Ovary (tissue), 3 donors: ENCODE data around the gene MILR1.

Experiments used
- EP300 ChIP-seq: sonication (generic); formaldehyde crosslinking; IDR thresholded peaks from one replicate; pipeline ENCODE4 v1.6.1; 2017; ENCODE audit warnings: antibody characterized with exemption
- TF ChIP-seq, protein P1 (sequence below), 3 donors: fragments of 450-650 bp in 2 of 3; fragments of 200-600 bp in 1 of 3; IDR thresholded peaks; one replicate each; pipeline versions ENCODE4 v1.5.1 to v1.8.0; 2016 to 2022; ENCODE audit warnings: antibody characterized with exemption in 3 of 3, mild to moderate bottlenecking in 1 of 3
- donor health status: DM: no; HTN: no; CAD: no.

DNA sequence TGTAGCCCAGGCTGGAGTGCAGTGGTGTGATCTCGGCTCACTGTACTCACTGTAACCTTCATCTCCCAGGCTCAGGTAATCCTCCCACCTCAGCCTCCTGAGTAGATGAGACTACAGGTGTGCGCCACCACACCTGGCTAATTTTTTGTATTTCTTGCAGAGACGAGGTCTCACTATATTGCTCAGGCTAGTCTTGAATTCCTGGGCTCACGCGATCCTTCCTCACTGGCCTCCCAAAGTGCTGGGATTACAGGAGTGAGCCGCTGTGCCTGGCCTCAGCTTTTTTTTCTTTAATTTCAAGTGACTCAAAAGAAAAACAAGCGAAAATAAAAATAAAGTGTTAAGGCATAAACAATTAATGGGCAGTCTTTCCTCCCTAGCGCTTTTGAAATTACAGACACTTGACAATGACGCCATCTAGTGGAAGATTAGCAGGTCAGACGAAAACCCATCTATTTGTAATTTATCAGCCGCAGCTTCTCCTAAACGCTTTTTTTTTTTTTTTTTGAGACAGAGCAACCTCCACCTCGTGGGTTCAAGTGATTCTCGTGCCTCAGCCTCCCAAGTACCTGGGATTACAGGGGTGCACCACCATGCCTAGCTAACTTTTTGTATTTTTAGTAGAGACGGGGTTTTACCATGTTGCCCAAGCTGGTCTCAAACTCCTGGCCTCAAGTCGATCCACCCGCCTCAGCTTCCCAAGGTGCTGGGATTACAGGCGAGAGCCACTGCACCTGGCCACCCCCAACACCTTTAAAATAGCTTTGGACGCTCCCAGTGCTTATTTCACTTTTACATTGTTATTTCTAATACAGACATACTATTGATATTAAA is 30.2 kb upstream of the MILR1 start:
- TF ChIP-seq, protein P1, sequence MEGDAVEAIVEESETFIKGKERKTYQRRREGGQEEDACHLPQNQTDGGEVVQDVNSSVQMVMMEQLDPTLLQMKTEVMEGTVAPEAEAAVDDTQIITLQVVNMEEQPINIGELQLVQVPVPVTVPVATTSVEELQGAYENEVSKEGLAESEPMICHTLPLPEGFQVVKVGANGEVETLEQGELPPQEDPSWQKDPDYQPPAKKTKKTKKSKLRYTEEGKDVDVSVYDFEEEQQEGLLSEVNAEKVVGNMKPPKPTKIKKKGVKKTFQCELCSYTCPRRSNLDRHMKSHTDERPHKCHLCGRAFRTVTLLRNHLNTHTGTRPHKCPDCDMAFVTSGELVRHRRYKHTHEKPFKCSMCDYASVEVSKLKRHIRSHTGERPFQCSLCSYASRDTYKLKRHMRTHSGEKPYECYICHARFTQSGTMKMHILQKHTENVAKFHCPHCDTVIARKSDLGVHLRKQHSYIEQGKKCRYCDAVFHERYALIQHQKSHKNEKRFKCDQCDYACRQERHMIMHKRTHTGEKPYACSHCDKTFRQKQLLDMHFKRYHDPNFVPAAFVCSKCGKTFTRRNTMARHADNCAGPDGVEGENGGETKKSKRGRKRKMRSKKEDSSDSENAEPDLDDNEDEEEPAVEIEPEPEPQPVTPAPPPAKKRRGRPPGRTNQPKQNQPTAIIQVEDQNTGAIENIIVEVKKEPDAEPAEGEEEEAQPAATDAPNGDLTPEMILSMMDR (IDR thresholded peaks at IDR 0.05) = peak; percentile 70 to 84 (median 83)
- no peak for TF ChIP-seq EP300
